Nucleus accumbens (tissue), 56 donors: Measurements from ENCODE around the gene GPATCH1.

ENCODE experiments used
- DNase-seq, 56 donors: peaks; one replicate each; lab custom pipeline; 2025; lab: John Stamatoyannopoulos, UW

The GPATCH1 gene

DNA sequence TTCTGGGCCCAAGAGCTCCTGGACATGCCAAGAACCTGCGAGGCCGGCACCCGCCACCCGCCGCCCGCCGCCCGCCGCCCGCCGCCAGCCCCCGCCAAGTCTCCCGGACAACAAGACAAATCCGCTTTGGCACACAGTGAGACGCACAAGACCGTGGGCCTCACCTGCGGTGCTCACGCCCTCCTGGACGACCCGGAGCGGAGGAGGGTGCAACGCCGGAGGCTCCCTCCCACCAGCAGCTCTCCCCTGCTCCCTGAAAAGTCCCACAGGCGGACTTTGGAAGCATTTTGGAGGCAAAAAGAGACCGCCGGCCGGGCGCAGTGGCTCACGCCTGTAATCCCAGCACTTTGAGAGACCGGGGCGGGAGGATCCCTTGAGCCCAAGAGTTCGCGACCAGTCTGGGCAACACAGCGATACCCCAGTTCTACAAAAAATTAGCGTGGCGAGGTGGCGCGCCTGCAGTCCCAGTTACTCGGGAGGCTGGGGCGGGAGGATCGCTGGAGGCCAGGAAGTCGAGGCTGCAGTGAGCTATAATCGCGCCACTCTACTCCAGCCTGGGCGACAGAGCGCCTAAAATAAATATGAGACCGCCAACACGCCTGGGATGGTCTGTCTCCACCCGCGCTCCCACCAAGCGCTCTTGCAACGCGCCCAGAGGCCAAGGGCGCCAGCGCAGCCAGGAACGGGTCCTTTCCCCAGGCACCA, 17.1 kb upstream of the GPATCH1 start:
- DNase-seq, result peak in 1 of 56 donors; percentile 21

GRCh38 chr19:33064458-33064791, 16.6 kb upstream of the GPATCH1 start:
- DNase-seq, result no peak

- DNase-seq, result peak in 18 of 56 donors; percentile 3 to 62 (median 19)
These were observed 16.0 kb upstream of the GPATCH1 start, which contains the start of gene RHPN2 for GRCh38 chr19:33064792-33065550. RHPN2 (minus strand) TSS chr19:33064888; CDS start chr19:33064852, 36 bp downstream.

DNA sequence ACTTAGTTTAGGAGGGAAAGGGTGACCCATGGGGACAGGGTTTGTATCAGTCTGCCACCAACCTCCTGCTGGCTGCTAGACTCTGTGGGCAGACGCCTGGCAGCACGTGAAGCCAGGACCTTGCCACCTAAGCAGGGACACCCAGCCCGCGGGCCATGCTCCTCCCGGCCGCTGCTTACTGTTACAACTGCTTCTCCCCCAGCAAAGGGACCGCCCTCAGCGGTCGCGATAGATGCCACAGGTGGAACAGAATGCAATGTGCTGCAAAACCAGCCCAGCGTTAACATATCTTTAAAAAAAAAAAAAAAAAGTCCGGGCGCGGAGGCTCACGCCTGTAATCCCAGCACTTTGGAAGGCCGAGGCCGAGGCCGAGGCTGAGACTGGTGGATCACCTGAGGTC, 14.4 kb upstream of the GPATCH1 start:
- no peak for DNase-seq

DNA sequence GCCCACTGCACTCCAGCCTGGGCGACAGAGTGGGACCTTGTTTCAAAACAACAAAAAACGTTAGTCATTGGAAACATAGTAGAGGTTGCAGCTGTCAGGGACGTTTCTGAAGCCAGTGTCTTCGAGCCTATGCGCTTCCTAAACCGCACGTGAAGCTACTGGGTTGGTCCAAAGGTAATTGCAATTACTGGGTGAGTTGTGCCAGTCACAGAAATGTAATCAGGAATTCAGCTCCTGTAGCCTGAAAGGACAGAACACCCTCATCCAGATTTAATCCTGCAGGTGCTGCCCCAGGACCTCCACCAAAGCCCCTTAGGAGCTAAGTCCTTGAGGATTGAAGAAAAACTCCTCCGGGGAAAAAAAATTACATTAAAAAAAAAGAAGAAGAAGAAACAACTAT, 13.9 kb upstream of the GPATCH1 start:
- DNase-seq, result no peak

GRCh38 chr19:33071887-33072286, 9.1 kb upstream of the GPATCH1 start:
- no peak for DNase-seq

DNA sequence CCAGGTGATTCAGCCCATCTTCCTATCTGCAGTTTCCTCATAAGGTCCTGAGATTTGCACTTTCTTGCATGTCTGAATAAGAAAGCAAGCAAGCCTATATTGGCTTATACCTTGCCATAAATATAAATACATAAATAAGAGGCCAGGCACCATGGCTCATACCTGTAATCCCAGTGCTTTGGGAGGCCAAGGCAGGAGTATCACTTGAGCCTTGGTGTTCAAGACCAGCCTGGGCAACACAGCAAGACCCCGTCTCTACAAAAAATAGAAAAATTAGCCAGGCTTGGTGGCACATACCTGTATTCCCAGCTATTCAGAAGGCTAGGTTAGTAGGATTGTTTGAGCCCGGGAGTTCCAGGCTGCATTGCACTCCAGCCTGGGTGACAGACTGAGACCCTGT, 5.5 kb upstream of the GPATCH1 start:
- no peak for DNase-seq

- no peak for DNase-seq
These were observed 4.7 kb downstream of the GPATCH1 start for GRCh38 chr19:33085570-33086128.

GRCh38 chr19:33086955-33087354, 6.0 kb downstream of the GPATCH1 start:
- no peak for DNase-seq

DNA sequence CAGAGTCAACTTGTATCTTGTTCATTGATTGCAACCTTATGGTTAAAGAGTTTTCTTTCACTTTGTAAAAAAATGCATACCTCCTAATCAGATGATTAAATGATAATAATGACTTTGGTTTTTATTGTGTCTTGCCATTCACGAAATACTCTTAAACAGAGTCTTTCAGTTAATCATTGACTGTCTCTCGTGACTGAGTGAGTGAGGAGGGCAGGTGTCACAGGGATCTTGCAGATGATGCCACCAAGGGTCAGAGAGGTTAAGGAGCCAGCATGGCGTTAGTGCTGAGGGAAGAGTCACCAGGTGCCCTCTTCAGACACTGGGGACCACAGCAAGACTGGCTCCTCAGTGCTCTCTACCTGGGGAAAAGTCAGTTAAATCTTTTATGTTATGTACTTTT, 8.0 kb downstream of the GPATCH1 start:
- no peak for DNase-seq

DNA sequence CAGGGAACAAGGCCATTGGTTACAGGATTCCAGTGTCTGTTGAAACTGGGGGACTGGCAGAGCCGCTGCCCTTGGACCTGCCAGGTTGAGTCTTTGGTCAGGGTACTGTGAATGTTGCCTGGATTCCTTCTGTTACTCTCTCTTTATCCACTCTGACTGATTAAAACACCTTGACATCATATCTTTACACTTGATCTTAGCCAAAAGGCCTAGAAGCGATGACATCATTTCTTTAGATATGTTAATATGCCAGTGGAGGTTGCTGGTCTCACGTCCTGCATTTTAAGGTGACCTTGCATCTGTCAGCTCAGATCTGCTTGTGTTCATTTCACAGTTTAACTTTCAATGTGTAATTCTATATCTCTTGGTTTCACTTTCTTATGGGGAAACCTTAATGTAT, 9.2 kb downstream of the GPATCH1 start:
- no peak for DNase-seq

DNA sequence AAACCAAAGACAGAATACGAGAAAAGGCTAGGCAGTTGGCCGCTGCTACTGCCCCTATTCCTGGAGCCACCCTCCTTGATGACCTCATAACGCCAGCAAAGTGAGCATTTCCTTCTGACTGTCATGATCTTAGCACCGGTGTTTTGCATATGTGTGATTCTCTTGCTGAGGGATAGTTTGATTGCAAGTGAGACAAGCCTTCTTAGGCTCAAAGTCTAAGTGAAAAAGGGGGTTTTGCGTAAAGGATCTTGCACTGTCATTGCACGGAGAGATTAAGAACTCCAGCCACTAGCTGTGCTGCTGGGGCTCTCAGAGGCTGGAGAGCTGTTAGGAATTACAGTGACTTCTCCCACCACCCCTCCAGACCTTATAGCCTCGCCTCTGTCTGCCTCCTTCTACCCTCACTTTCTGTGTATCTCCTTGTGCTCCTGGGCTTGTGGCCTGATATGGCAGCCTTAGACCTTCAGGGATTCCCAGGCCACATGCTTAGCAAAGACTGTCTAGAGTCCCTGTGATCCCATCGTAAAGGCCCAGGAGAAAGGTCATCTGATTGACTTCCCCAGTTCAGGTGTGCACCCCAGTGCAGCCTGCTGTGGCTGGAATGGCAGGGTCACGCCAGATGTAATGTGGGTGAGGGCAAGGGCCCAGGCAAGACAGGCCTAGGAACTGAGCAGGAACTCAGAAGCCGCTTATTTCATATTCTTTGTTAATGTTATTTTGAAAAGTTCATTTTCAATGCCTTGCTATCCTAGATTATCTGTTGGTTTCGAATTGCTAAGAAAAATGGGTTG, 12.6 kb downstream of the GPATCH1 start:
- DNase-seq, result no peak

GRCh38 chr19:33094436-33095067, 13.6 kb downstream of the GPATCH1 start:
- no peak for DNase-seq

- no peak for DNase-seq
These were observed 15.0 kb downstream of the GPATCH1 start for GRCh38 chr19:33096005-33096404.

DNA sequence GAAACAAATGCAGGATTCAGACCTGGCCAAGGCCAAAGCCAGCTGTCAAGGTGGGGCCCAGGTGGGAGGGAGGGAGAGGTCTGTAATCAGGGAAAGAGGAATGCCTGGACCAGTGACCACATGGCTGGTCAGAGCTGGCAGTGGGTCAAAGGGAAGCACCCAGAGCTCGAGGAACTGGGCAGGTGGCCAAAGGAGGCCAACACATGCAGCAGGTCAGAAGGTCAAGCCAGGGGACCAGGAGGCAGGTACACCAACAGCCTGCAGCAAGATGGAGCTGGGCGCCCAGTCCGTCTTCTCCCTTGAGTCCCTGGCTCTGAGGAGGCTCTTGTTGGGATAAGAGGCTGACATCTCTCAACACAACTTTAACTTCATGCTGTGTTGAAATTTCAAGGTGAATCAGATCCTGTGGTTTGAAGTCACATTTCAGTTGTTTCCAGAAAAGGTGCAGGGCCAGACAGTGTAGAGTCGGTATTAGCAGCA, 17.1 kb downstream of the GPATCH1 start:
- no peak for DNase-seq

- no peak for DNase-seq
These were observed 20.1 kb downstream of the GPATCH1 start for GRCh38 chr19:33100894-33101644.

DNA sequence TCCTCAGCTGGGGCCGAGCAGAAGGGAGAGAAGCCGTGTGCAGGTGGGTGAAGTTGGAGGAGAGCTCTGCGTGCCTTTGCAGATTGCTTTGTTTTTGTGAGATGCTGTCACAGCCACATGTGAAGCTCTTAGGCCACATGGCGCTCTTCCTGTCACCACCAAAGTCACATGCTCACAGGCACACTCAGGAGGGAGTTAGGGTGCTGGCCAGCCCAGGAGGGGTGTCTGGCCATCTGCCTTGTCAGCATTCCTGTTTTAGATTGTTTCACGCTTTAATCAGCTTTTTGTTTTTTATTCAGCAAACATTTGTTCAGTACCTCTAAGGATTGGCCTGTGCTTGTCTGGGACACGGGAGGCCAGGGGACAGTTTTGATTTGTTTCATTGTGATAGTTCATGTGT, 21.9 kb downstream of the GPATCH1 start:
- DNase-seq, result no peak

DNA sequence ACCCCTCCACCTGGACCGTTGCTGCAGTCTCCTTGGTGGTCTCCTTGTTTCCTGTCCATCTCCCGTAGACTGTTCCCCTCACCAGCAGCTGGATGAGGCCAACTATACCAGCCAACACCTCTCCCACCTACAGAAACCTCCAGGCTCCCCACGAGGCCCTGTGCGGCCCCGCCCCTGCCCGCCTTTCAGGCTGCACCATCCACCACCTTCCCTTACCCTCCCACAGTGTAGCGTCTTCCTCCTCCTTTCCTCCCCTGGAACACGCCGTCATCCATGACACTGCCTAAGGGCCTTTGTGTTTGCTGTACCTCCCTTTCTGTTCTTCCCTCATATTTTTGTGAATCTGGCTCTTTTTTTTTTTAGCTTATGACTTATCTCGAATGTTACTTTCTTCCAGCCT, 27.2 kb downstream of the GPATCH1 start:
- DNase-seq, result no peak

DNA sequence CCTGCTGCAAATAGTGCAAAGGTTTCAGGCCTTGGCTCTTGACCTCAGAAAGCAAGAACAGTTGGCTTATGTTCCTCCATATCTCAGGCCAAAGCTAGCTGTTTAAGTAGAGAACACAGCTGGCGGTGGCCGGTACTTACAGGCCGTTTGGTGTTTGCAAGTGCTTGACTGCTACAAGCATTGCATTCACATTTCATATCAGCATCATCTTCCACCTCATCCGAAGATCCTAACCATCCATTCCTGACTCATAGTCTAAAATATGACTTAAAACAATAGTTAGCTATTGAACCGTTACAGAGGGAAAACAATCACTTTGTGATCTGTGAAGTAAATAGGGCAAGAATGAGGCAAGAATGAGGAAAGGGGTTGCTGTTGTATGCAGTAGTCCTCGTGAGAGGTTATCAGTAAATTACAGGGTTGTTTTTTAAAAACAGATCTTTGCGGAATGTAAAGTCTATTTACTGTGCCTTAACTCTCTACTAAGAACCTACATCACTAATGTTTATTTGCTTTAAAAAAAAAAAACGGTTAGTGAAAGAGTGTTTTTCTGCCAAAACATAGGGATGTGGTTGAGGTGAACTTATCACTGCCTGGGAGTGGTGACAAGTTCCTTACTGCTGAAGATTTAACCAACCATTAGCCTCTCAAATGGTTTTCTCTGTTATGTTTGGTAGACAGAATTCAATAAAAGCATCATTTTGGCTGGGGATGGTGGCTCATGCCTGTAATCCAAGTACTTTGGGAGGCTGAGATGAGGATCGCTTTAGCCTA, 29.3 kb downstream of the GPATCH1 start:
- DNase-seq, result no peak
